H9 (cell line): ENCODE measurements around the gene GDF3. TPM values are rescaled to one million over a fixed set of nuclear protein-coding genes. Genes with fewer than 3 reads are reported as not detected.

Experiments
- DNase-seq: peaks from one replicate; pipeline ENCODE4 v3.0.0-alpha.2; 2017
- H2AFZ ChIP-seq: one replicate; pipeline ENCODE4 v1.6.1; 2013; ENCODE audit warnings: mild to moderate bottlenecking, low read length, control low read depth, moderate library complexity
- H2AK5ac ChIP-seq: 2 replicates; pipeline ENCODE4 v1.6.1; 2013; ENCODE audit warnings: low read length, control low read depth, mixed read lengths; ENCODE audit not compliant: insufficient read length
- H2BK120ac ChIP-seq: one replicate; pipeline ENCODE4 v1.6.1; 2013; ENCODE audit warnings: low read depth, mild to moderate bottlenecking, low read length, control low read depth, inconsistent platforms; ENCODE audit not compliant: poor library complexity, severe bottlenecking
- H2BK12ac ChIP-seq: 2 replicates; pipeline ENCODE4 v1.6.1; 2013; ENCODE audit warnings: low read length, control low read depth, mixed read lengths, low read depth; ENCODE audit not compliant: insufficient read length
- H2BK15ac ChIP-seq: 2 replicates; pipeline ENCODE4 v1.6.1; 2013; ENCODE audit warnings: low read depth, low read length, control low read depth
- H2BK20ac ChIP-seq: one replicate; pipeline ENCODE4 v1.6.1; 2013; ENCODE audit warnings: low read depth, mild to moderate bottlenecking, low read length, control low read depth, inconsistent platforms; ENCODE audit not compliant: poor library complexity, severe bottlenecking
- H2BK5ac ChIP-seq: 2 replicates; pipeline ENCODE4 v1.6.1; 2013; ENCODE audit warnings: low read length, control low read depth, mixed read lengths; ENCODE audit not compliant: insufficient read length
- H3K14ac ChIP-seq: 2 replicates; pipeline ENCODE4 v1.6.1; 2013; ENCODE audit warnings: low read length, control low read depth; ENCODE audit not compliant: insufficient read depth
- H3K18ac ChIP-seq: 2 replicates; pipeline ENCODE4 v1.6.1; 2013; ENCODE audit warnings: low read depth, mild to moderate bottlenecking, mixed read lengths, low read length, control low read depth; ENCODE audit not compliant: insufficient read length
- H3K23ac ChIP-seq: 2 replicates; pipeline ENCODE4 v1.6.1; 2013; ENCODE audit warnings: low read length, control low read depth, mixed read lengths, low read depth; ENCODE audit not compliant: insufficient read length
- H3K23me2 ChIP-seq: 2 replicates; pipeline ENCODE4 v1.6.1; 2013; ENCODE audit warnings: low read depth, mild to moderate bottlenecking, mixed read lengths, low read length, control low read depth; ENCODE audit not compliant: insufficient read length, poor library complexity, severe bottlenecking
- H3K27ac ChIP-seq: 2 replicates; pipeline ENCODE4 v1.5.1; 2013; ENCODE audit warnings: low read length, control low read depth, mixed read lengths, low read depth; ENCODE audit not compliant: insufficient read length
- H3K27me3 ChIP-seq: 2 replicates; pipeline ENCODE4 v1.6.1; 2013; ENCODE audit warnings: low read length, control low read depth, inconsistent platforms; ENCODE audit not compliant: insufficient read depth
- H3K4ac ChIP-seq: 2 replicates; pipeline ENCODE4 v1.6.1; 2013; ENCODE audit warnings: low read depth, mild to moderate bottlenecking, control low read depth, inconsistent platforms, low read length, moderate library complexity
- H3K4me1 ChIP-seq: 2 replicates; pipeline ENCODE4 v1.6.1; 2013; ENCODE audit warnings: low read length, control low read depth, inconsistent platforms; ENCODE audit not compliant: insufficient read depth
- H3K4me2 ChIP-seq: 2 replicates; pipeline ENCODE4 v1.6.1; 2013; ENCODE audit warnings: low read length, control low read depth, mixed read lengths; ENCODE audit not compliant: insufficient read length, insufficient read depth
- H3K56ac ChIP-seq: 2 replicates; pipeline ENCODE4 v1.6.1; 2013; ENCODE audit warnings: low read depth, mild to moderate bottlenecking, mixed read lengths, low read length, control low read depth; ENCODE audit not compliant: insufficient read length
- H3K79me1 ChIP-seq: 2 replicates; pipeline ENCODE4 v1.6.1; 2013; ENCODE audit warnings: low read depth, mild to moderate bottlenecking, moderate library complexity, low read length, control low read depth, inconsistent platforms; ENCODE audit not compliant: insufficient read depth, poor library complexity, severe bottlenecking
- H3K79me2 ChIP-seq: 2 replicates; pipeline ENCODE4 v1.6.1; 2013; ENCODE audit warnings: low read length, control low read depth, inconsistent platforms; ENCODE audit not compliant: insufficient read depth
- H3K9ac ChIP-seq: 2 replicates; pipeline ENCODE4 v1.6.1; 2013; ENCODE audit warnings: low read length, control low read depth, mixed read lengths; ENCODE audit not compliant: insufficient read length; ENCODE audit errors: extremely low read depth
- H3K9me3 ChIP-seq: one replicate; pipeline ENCODE4 v1.6.1; 2013; ENCODE audit warnings: low read depth, low read length, inconsistent platforms; ENCODE audit not compliant: control insufficient read depth
- H3T11ph ChIP-seq: one replicate; pipeline ENCODE4 v1.6.1; 2013; ENCODE audit warnings: mild to moderate bottlenecking, low read length, control low read depth, inconsistent platforms
- H4K20me1 ChIP-seq: one replicate; pipeline ENCODE4 v1.6.1; 2013; ENCODE audit not compliant: control insufficient read depth, insufficient read length, insufficient read depth
- H4K5ac ChIP-seq: 2 replicates; pipeline ENCODE4 v1.6.1; 2013; ENCODE audit warnings: low read depth, mild to moderate bottlenecking, mixed read lengths, low read length, control low read depth; ENCODE audit not compliant: insufficient read length
- H4K8ac ChIP-seq: replicated peaks from 2 replicates; pipeline ENCODE4 v1.6.1; 2013; ENCODE audit warnings: low read length, control low read depth, mixed read lengths, low read depth; ENCODE audit not compliant: insufficient read length
- H4K91ac ChIP-seq: 2 replicates; pipeline ENCODE4 v1.6.1; 2013; ENCODE audit warnings: low read depth, mild to moderate bottlenecking, moderate library complexity, mixed read lengths, low read length, control low read depth; ENCODE audit not compliant: insufficient read length
- H3K27ac Mint-ChIP-seq, 3 experiments: 2 replicates in 2 of 3; 3 replicates in 1 of 3; pipeline ENCODE4 v1.8.0; 2020 to 2021; ENCODE audit warnings: mixed read lengths in 3 of 3, mild to moderate bottlenecking in 1 of 3, moderate library complexity in 1 of 3
- H3K27me3 Mint-ChIP-seq: 2 replicates; pipeline ENCODE4 v1.8.0; 2021; ENCODE audit warnings: low read depth, mild to moderate bottlenecking, moderate library complexity, mixed read lengths
- H3K36me3 Mint-ChIP-seq, 3 experiments: 2 replicates in 2 of 3; 3 replicates in 1 of 3; pipeline ENCODE4 v1.8.0; 2020 to 2021; ENCODE audit warnings: low read depth in 3 of 3, mixed read lengths in 3 of 3; ENCODE audit not compliant: insufficient read depth in 1 of 3
- H3K4me1 Mint-ChIP-seq, 2 experiments: 2 replicates each; pipeline ENCODE4 v1.8.0; 2020; ENCODE audit warnings: mixed read lengths in 2 of 2
- H3K4me3 Mint-ChIP-seq, 2 experiments: 2 replicates in 1 of 2; 3 replicates in 1 of 2; pipeline ENCODE4 v1.8.0; 2020 to 2021; ENCODE audit warnings: mild to moderate bottlenecking in 2 of 2, mixed read lengths in 2 of 2, moderate library complexity in 1 of 2
- H3K9me3 Mint-ChIP-seq, 2 experiments: 2 replicates in 1 of 2; 3 replicates in 1 of 2; pipeline ENCODE4 v1.8.0; 2020; ENCODE audit warnings: mild to moderate bottlenecking in 2 of 2, mixed read lengths in 2 of 2, moderate library complexity in 1 of 2
- WGBS: extraction: QIAGEN DNeasy Blood & Tissue Kit; methylation state at CpG from one replicate; pipeline ENCODE4 v1.1.7; 2013; ENCODE audit warnings: missing lambda C conversion rate, low lambda C conversion rate, mixed read lengths; ENCODE audit not compliant: insufficient read length; ENCODE audit errors: extremely low coverage; 5-methylcytosine and 5-hydroxymethylcytosine counted together
- total RNA-seq: library from RNA; stranded (reverse); gene quantifications from 2 replicates; pipeline ENCODE4 v1.2.1, GENCODE V29; 2021
- TF ChIP-seq, protein P1 (sequence below): fragments of 200-600 bp; sonication (generic); conservative IDR thresholded peaks from 3 replicates; pipeline ENCODE4 v1.8.0; 2021; ENCODE audit warnings: antibody characterized with exemption, mild to moderate bottlenecking

GDF3 gene
- total RNA-seq, 1 experiment from 2014 or later, result 9.9 TPM

DNA sequence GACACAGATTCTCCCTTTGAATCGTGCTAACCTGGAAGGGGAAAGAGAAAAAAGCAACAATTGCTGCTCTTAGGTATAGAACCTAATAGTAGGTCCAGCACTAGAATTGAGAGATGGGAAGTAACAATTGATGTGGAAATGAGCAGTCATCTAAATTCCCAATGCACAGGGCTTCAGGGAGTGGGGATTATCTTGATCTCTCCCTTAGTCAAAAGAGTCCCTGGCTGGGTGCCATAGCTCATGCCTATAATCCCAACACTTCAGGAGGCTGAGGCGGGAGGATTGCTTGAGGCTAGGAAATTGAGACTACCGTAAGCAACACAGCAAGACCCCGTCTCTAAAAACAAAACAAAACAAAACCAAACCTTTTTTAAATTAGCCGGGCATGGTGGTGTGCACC, 33.8 kb downstream of the GDF3 start:
- WGBS, result no CpG with 5 or more reads among the region's 5 CpGs
- Histone ChIP-seq H3K4me2 (no peak overlapping the region), H2AFZ (no peak overlapping the region)

More for the DNA sequence above, 33.8 kb downstream of the GDF3 start:
- H3K27me3 Mint-ChIP-seq, result no peaks in the 10 kb centered on the region; the same call in 1 of the 2 replicates
- no peaks in the 10 kb centered on the region for H3K79me2 ChIP-seq
- no peak overlapping the region for H4K91ac ChIP-seq
- H3K4me1 Mint-ChIP-seq, result peaks cover 4 to 8% of the 10 kb centered on the region in 2 experiments; a peak in 3 of 4 replicates
- no peaks in the 10 kb centered on the region for H4K20me1 ChIP-seq
- H2BK5ac ChIP-seq, result no peak overlapping the region
- no peaks in the 10 kb centered on the region for H3K9me3 Mint-ChIP-seq
- H2BK20ac ChIP-seq, result no peak overlapping the region
- no peak overlapping the region for H3K56ac ChIP-seq
- H2BK15ac ChIP-seq, result no peak overlapping the region
- no peak overlapping the region for H3K18ac ChIP-seq
- no peak overlapping the region for H3K4me3 Mint-ChIP-seq
- no peak overlapping the region for H4K8ac ChIP-seq
- H3K9ac ChIP-seq, result no peak overlapping the region
- no peaks in the 10 kb centered on the region for H3K4me1 ChIP-seq
- no peaks in the 10 kb centered on the region for H3K36me3 Mint-ChIP-seq
- H3K27me3 ChIP-seq, result no peaks in the 10 kb centered on the region
- no peak overlapping the region for H3K23ac ChIP-seq
- no peak overlapping the region for H2BK12ac ChIP-seq
- no peaks in the 10 kb centered on the region for H3K79me1 ChIP-seq
- no peaks in the 10 kb centered on the region for H3K9me3 ChIP-seq
- no peak overlapping the region for H2AK5ac ChIP-seq
- no peak overlapping the region for H3K14ac ChIP-seq
- H3T11ph ChIP-seq, result no peak overlapping the region
- H3K4ac ChIP-seq, result no peak overlapping the region
- no peak overlapping the region for H4K5ac ChIP-seq
- no peaks in the 10 kb centered on the region for H3K23me2 ChIP-seq
- H3K27ac Mint-ChIP-seq, result 0 out of 7 replicates have a peak overlapping the region, but pooled peaks of 1 of the 3 experiments have one; percentile 5
- no peak overlapping the region for H3K27ac ChIP-seq
- H2BK120ac ChIP-seq, result no peak overlapping the region
- no peak for DNase-seq
- TF ChIP-seq, protein P1, sequence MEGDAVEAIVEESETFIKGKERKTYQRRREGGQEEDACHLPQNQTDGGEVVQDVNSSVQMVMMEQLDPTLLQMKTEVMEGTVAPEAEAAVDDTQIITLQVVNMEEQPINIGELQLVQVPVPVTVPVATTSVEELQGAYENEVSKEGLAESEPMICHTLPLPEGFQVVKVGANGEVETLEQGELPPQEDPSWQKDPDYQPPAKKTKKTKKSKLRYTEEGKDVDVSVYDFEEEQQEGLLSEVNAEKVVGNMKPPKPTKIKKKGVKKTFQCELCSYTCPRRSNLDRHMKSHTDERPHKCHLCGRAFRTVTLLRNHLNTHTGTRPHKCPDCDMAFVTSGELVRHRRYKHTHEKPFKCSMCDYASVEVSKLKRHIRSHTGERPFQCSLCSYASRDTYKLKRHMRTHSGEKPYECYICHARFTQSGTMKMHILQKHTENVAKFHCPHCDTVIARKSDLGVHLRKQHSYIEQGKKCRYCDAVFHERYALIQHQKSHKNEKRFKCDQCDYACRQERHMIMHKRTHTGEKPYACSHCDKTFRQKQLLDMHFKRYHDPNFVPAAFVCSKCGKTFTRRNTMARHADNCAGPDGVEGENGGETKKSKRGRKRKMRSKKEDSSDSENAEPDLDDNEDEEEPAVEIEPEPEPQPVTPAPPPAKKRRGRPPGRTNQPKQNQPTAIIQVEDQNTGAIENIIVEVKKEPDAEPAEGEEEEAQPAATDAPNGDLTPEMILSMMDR, result no peak
